NCI-H2081 treated with DMSO at 0.1 percent for 48 hours (cell line): ENCODE measurements around the gene JMJD4.
"Not testable (repeated sequence)": the region's sequence is repeated elsewhere in the genome, so short reads cannot be mapped to it uniquely, and the experiment has no call there.

Source experiments
- DNase-seq: peaks from one replicate; lab custom pipeline; 2025; lab: John Stamatoyannopoulos, UW

The JMJD4 gene

GRCh38 chr1:227732586-227733308 is 2.4 kb downstream of the JMJD4 start:
- no peak for DNase-seq

- DNase-seq = no peak
Measured at GRCh38 chr1:227731696-227732585, 3.2 kb downstream of the JMJD4 start.

- DNase-seq = no peak
Measured at GRCh38 chr1:227731241-227731677, 3.8 kb downstream of the JMJD4 start.

GRCh38 chr1:227730630-227731151 is 4.4 kb downstream of the JMJD4 start:
- no peak for DNase-seq

- no peak for DNase-seq
Measured at GRCh38 chr1:227729881-227730629, 5.0 kb downstream of the JMJD4 start.

- no peak for DNase-seq
Measured at GRCh38 chr1:227729144-227729880, 5.8 kb downstream of the JMJD4 start.

- no peak for DNase-seq
Measured at GRCh38 chr1:227728892-227729143, 6.3 kb downstream of the JMJD4 start.

- DNase-seq = peak; percentile 29
Measured at GRCh38 chr1:227728059-227728891, 6.8 kb downstream of the JMJD4 start.

GRCh38 chr1:227726924-227727599 is 8.0 kb downstream of the JMJD4 start:
- no peak for DNase-seq

- DNase-seq = no peak
Measured at GRCh38 chr1:227726318-227726717, 8.8 kb downstream of the JMJD4 start.

- DNase-seq = no peak
Measured at GRCh38 chr1:227725046-227725445, 10.1 kb downstream of the JMJD4 start.

GRCh38 chr1:227723474-227723873 is 11.6 kb downstream of the JMJD4 start:
- no peak for DNase-seq

- DNase-seq = no peak
Measured at GRCh38 chr1:227718932-227719331, 16.2 kb downstream of the JMJD4 start.

- no peak for DNase-seq
Measured at GRCh38 chr1:227712648-227713047, 22.5 kb downstream of the JMJD4 start.

GRCh38 chr1:227710474-227710873 is 24.6 kb downstream of the JMJD4 start:
- DNase-seq = not testable (repeated sequence)

- no peak for DNase-seq
Measured at GRCh38 chr1:227709451-227709850, 25.7 kb downstream of the JMJD4 start.

- no peak for DNase-seq
Measured at GRCh38 chr1:227707846-227708245, 27.3 kb downstream of the JMJD4 start.

GRCh38 chr1:227701631-227702030 is 33.5 kb downstream of the JMJD4 start:
- DNase-seq = not testable (repeated sequence)

GRCh38 chr1:227697321-227697864 is 37.7 kb downstream of the JMJD4 start:
- DNase-seq = no peak

- no peak for DNase-seq
Measured at GRCh38 chr1:227685807-227686206, 49.3 kb downstream of the JMJD4 start.
